ENCODE measurements around the gene CAB39L.

Gene CAB39L

DNA sequence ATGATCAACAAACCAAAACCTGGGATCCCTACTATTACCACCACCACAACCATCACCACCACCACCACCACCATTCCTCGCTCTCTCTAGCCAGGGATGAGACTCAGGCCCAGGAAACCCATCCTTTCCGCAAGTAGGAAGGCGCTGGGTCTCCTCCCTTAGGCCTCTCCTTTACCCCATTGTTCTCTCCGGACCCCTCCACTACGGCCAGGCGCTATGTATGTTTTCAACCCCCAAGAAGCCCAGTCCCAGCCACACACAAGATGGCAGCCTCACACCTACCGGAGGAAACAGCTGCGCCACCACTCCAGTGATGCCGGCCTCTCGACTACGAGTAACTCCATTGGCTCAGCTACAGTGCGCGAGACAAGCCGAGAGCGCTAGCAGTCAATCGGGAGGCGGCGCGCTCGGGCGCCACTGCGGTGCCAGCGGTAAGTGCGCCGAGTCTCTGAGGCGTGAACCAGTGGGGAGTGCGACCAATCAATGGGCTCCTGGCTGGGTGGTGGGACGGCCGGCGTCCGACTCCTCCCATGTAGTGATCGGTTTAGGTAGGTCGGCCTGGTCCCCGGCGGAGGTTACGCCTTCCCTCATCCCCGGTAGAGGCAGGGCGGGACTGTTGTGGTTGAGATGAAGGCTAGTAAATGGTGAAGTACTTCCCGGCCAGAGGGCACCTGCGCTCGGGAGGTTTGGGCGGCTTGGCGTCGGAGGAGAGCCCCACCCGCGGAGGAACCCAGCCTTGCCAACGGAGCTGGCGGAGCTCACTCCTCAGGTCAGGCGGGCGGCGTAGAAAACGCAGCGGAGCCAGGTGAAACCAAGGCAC lies at the start of gene CAB39L, which contains the start of gene SETDB2:
Gene CAB39L, minus strand, starts transcription at position 361 of the 820 bp plus-strand sequence. CDS start 61,154 bp downstream, outside the sequence.
Gene SETDB2, plus strand, starts transcription at position 571 of the 820 bp plus-strand sequence. CDS start 7,620 bp downstream, outside the sequence.
- DNase-seq = peak; percentile 95

DNA sequence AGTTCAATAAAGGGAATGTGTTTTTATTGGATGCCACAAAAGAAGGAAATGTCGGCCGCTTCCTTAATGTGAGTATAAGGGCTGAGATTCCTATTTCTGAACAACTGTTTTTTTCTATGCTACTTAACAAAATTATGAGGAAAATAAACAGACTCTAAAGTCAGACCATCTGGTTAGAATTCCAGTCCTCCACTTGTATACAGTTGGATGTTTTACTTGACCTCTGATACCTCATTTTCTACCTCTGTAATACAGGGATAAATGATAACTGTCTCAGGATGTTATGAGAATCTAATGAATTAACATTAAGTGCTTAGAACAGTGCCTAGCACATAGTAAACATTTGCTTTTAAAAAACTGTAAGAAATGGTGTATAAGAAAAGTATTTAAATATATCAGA lies 44.7 kb upstream of the CAB39L start:
- DNase-seq = no peak

- DNase-seq = no peak
Measured at GRCh38 chr13:49481788-49482187, 37.9 kb upstream of the CAB39L start.

DNA sequence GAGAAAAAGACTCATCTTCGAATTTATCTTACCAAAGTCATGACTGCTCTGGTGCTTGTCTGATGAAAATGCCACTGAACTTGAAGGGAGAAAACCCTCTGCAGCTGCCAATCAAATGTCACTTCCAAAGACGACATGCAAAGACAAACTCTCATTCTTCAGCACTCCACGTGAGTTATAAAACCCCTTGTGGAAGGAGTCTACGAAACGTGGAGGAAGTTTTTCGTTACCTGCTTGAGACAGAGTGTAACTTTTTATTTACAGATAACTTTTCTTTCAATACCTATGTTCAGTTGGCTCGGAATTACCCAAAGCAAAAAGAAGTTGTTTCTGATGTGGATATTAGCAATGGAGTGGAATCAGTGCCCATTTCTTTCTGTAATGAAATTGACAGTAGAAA lies 32.7 kb upstream of the CAB39L start:
- DNase-seq = no peak

- no peak for DNase-seq
Measured at GRCh38 chr13:49472186-49472585, 28.3 kb upstream of the CAB39L start.

- DNase-seq = no peak
Measured at GRCh38 chr13:49466292-49466838, 22.5 kb upstream of the CAB39L start.

DNA sequence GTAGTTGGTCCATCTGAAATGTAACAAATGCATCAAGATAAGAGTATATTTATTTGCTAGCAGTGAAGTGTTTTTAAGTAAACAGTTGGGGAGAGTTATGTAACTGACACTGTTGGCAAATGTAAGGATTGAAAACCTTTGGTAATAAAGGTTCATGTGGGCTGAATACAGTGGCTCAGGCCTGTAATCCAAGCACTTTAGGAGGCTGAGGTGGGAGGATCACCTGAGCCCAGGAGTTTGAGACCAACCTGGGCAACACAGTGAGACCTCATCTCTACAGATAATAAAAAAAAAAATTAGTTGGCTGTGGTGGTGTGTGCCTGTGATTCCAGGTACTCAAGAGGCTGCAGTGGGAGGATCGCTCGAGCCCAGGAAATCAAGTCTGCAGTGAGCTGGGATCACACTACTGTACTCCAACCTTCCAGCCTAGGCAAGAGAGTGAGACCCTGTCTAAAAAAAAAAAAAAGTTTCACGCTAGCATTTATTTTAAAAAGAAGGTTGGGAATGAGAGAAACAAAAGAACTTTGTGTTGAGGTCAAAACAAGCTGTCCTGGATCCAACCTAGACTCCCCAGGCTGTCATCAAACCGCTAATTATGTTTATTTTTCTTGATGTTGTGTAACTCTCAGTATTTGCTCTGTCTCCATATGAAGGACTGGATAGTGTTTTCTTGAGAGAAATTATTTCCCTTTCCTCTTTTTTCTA lies 20.9 kb upstream of the CAB39L start:
- no peak for DNase-seq

- no peak for DNase-seq
Measured at GRCh38 chr13:49464085-49464484, 20.2 kb upstream of the CAB39L start.

DNA sequence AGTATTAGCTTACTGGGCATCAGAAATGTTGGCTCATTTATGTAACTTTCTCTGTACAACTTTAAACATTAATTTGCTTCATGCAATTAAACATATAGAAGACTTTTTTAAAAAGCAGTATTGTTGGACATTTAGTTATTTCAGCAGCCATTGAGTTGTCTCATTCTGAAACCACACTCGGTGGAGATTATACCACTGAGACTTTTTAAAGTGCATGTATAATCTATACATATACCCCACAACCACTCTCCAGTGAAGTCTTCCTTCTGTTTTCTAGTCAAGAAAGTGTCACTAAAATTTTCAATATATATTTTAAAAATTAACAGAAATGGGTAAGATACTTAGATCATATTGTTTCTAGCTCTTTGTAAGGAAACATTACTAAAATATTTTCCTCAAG lies 15.7 kb upstream of the CAB39L start:
- DNase-seq = no peak

- DNase-seq = no peak
Measured at GRCh38 chr13:49457221-49457620, 13.4 kb upstream of the CAB39L start.

DNA sequence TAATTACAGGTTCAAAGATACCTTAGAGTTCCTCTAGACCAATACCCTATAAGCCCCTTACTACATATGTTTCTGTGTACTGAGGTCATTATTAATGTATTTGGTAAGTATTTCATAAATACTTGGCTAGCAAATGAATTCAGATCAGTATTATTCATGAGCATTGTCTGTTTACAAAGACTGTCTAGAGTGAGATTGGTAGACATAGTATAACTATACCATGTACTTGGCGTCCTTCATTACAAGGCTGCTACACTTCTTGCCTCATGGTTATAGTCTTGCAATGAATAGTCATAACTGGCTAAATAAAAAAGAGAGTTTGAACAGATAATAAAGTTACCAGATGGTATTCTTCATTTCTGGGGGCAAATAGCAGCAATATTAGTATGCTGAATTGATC lies 12.3 kb upstream of the CAB39L start:
- no peak for DNase-seq

DNA sequence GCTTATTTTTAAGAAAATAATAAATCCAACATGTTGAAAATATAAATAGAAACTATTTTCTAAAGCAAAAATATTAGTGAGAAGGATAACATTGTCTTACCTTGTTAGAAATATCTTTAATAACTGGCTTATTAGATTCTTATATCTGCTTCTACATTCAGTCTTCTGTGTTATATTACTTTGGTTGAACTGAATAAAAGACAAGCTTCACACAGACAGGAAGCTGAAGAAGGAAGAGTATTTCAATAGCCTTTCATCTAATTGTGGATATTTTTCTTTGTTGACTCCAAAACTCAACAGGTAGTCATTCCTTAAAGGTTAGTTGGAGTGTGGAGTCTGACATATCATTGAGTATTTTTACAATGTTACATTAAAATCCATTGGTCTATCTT lies 11.1 kb upstream of the CAB39L start:
- no peak for DNase-seq

DNA sequence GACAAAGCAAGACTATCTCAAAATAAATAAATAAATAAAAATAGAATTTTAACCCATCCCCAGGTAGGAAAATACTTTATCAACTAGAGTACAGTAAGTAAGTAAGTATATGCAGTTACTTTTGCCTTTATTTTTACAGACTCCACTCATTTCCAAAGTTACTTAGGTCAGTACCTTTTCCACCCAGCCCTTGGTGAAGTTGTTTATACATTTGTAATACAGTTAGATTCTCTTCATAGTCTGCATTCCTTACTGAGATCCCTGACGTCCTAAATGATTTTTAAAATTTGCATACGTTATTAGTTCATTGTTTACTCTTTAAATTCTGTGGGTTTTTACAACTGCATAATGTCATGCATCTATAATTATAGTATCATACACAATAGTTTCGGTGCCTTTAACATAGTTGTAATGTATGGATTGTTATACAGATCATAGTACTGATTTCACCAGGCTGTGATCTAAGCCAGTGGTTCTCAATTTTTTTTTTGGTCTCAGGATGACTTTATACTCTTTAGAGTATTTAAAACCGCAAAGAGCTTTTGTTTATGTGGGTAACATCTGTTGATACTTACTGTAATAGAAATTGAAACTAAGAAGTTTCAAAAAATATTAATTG lies 10.6 kb upstream of the CAB39L start:
- no peak for DNase-seq

DNA sequence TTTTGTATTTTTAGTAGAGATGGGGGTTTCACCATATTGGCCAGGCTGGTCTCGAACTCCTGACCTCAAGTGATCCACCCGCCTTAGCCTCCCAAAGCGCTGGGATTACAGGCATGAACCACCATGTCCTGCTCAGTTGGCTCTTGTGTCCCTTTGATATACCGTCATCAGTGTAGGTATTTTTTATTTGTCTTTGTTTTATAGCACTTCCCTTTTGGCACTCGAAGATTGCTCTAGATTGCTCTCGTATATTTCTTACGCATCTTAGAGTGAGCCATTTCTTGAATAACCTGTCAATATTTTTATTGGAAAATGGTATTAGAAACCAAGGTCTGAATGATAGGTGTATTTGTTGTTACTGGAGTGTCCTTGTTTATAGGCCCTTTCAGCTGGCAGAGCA lies 9.6 kb upstream of the CAB39L start:
- DNase-seq = no peak

- DNase-seq = no peak
Measured at GRCh38 chr13:49452725-49453457, 9.0 kb upstream of the CAB39L start.

- no peak for DNase-seq
Measured at GRCh38 chr13:49450105-49450819, 6.4 kb upstream of the CAB39L start.

DNA sequence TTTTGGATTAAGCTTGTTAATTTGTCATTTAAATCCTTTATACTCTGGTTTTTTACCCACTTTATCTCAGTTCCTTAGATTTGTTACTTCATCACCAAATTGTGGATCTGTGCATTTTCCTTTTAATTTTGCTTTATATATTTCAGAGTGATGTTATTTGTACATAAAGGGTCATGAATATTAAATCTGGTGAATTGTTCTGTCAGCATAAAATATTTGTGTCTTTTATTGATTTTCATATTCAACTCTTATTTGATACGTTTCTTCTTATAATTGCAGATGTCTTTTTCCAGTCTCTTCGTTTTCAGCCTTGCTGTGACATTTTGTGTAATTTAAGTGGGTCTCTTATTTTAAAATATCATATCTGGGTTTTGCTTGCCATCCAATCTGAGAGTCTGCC lies 4.9 kb upstream of the CAB39L start:
- no peak for DNase-seq

DNA sequence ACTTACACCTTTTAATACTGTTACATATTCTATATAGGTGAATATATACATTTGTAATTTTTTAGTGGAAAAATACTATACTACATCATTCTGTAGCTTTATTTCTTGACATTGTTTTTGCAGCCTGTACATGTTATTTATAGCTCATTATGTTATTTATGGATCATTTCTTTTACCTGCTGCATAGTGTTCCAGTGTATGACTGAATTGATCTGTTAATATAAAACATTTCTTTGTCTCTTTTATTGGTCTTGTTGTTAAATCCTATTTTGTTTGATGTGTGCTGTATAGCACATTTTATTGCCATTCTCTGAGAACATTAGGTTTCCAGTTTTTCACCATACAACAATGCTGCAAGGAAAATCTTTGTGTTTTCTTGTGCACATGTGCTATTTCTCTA lies 2.6 kb upstream of the CAB39L start:
- no peak for DNase-seq

DNA sequence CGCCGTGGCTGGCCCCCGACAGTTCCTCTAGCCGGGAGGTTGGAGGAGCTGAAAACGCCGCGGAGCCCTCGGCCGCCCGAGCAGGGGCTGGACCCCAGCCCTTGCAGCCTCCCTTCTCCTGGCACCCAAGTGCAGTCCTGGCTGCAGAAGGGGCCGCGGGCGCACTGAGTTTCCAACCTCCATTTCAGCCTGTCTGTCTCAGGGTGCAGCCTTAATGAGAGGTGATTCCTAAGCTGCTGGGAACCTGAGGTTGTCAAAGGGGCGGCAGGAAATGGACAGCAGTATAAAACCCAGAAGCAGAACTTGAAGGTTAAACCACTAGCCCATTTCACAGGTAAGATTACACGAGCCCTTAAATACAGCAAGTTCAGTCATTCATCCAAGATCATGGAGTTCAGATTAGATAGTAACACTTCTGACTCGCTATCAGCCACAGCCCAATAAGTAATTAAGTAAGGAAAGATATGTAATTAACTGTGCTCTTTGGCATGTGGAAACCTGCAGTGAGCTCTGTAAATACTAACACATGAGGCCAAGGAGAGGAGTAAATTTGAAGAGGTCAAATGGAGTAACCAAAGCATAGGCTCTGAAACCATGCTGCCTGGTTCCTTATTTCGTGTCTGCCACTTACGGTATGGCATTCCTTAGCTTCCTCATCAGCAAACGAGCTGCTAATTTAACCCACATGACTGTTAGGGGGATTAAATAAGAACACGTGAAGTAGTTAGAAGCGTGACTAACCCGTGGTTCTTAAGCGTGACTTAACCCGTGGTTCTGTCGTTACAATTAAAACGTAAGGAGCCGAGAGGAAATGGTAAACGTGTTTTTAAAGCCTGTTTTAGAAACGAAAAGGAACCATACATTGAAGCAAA lies 896 bp upstream of the CAB39L start:
- no peak for DNase-seq

DNA sequence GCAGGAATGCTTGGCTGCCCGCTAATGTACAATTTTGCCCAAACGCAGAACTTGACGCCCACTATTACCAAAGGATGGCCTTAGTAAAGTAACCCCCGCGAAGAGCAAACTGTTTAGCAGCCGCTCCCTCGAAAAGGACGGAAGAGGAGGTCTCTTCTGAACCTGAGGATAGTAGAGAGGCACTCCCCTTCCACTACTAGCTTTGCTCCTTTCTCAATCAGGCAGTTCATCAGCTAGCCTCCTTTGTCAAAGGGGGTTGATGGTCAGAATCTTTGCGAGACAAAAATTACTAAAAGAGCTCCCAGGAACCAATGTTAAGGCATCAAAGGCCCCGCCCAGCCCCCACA lies 534 bp downstream of the CAB39L start:
- no peak for DNase-seq

GRCh38 chr13:49441846-49442245 lies 2.0 kb downstream of the CAB39L start:
- no peak for DNase-seq

Data from activated T-cell treated with anti-CD3 and anti-CD28 coated beads for 4 hours (primary cell).